Pons (tissue), 1 donor: ENCODE results near the gene CLMN.
A peak's percentile ranks its signal among the peaks of the same experiment; 100 is the strongest.
"Not testable (repeated sequence)": the region's sequence is repeated elsewhere in the genome, so short reads cannot be mapped to it uniquely, and the experiment has no call there.

Experiments used
- DNase-seq: peaks from one replicate; pipeline ENCODE4 v3.0.0-alpha.2; 2016; ENCODE audit warnings: low spot score

CLMN gene

GRCh38 chr14:95285566-95285965, 34.1 kb downstream of the CLMN start:
- DNase-seq = no peak

- not testable (repeated sequence) for DNase-seq
Measured at GRCh38 chr14:95283802-95284201, 35.9 kb downstream of the CLMN start.

GRCh38 chr14:95282986-95283380, 36.7 kb downstream of the CLMN start:
- not testable (repeated sequence) for DNase-seq

- DNase-seq = no peak
Measured at GRCh38 chr14:95282354-95282985, 37.2 kb downstream of the CLMN start.

GRCh38 chr14:95281560-95282176, 38.0 kb downstream of the CLMN start:
- no peak for DNase-seq

GRCh38 chr14:95275494-95275893, 44.2 kb downstream of the CLMN start:
- DNase-seq = no peak

GRCh38 chr14:95274874-95275273, 44.8 kb downstream of the CLMN start:
- no peak for DNase-seq

GRCh38 chr14:95274279-95274678, 45.4 kb downstream of the CLMN start:
- no peak for DNase-seq

GRCh38 chr14:95273001-95273978, 46.4 kb downstream of the CLMN start:
- no peak for DNase-seq

- DNase-seq = no peak
Measured at GRCh38 chr14:95272057-95272456, 47.7 kb downstream of the CLMN start.

- no peak for DNase-seq
Measured at GRCh38 chr14:95270203-95270602, 49.5 kb downstream of the CLMN start.

- DNase-seq = no peak
Measured at GRCh38 chr14:95269493-95269892, 50.2 kb downstream of the CLMN start.

- DNase-seq = no peak
Measured at GRCh38 chr14:95268350-95268749, 51.4 kb downstream of the CLMN start.

- no peak for DNase-seq
Measured at GRCh38 chr14:95267306-95267705, 52.4 kb downstream of the CLMN start.

GRCh38 chr14:95265106-95266094, 54.3 kb downstream of the CLMN start:
- DNase-seq = peak; percentile 61

- DNase-seq = no peak
Measured at GRCh38 chr14:95264271-95264973, 55.3 kb downstream of the CLMN start.

- DNase-seq = no peak
Measured at GRCh38 chr14:95263527-95264231, 56.0 kb downstream of the CLMN start.

- DNase-seq = no peak
Measured at GRCh38 chr14:95262511-95262891, 57.2 kb downstream of the CLMN start.

- no peak for DNase-seq
Measured at GRCh38 chr14:95261616-95262510, 57.8 kb downstream of the CLMN start.
